ENCODE data around the gene DIP2B. TPM values are rescaled to one million over a fixed set of nuclear protein-coding genes. Genes with fewer than 3 reads are reported as not detected.

Gene DIP2B
- polyA plus RNA-seq, 2 of the 4 experiments (the other 2 are of a cell fraction) = 16.9 to 29.3 TPM

- TF ChIP-seq JUN (IDR thresholded peaks at IDR 0.05) = peak; percentile 48 to 80; a peak in 3 of 5 replicates
- TF ChIP-seq TFCP2L1 (CRISPR knock-in tag; IDR thresholded peaks at IDR 0.05) = no peak
- peak; percentile 62; the same call in 1 of the 2 replicates for TF ChIP-seq KDM5A (IDR thresholded peaks at IDR 0.05)
- no peak for TF ChIP-seq MAFK (IDR thresholded peaks at IDR 0.05; ENCODE audit: partially characterized antibody)
- TF ChIP-seq RAD21 (conservative IDR thresholded peaks at IDR 0.05 in 1 of 2, IDR thresholded peaks at IDR 0.05 in 1 of 2) = peak; percentile 98 to 99
- 0 out of 2 replicates have a peak, but pooled peaks have one; percentile 8 for TF ChIP-seq RCOR1 (IDR thresholded peaks at IDR 0.05; ENCODE audit: low read depth, low read length)
- TF ChIP-seq ELK1 (IDR thresholded peaks at IDR 0.05; ENCODE audit: low read depth, low read length) = no peak
- TF ChIP-seq FOXS1 (CRISPR knock-in tag; IDR thresholded peaks at IDR 0.05) = no peak
- no peak for TF ChIP-seq GATA3 (IDR thresholded peaks at IDR 0.05; ENCODE audit: borderline replicate concordance)
- no peak for TF ChIP-seq CBX2 (IDR thresholded peaks at IDR 0.05; ENCODE audit: borderline replicate concordance, low read depth)
- TF ChIP-seq FOSL2 (IDR thresholded peaks at IDR 0.05) = no peak
- TF ChIP-seq FOSL2 (CRISPR knock-in tag; IDR thresholded peaks at IDR 0.05) = peak; percentile 41
- TF ChIP-seq ESRRA (IDR thresholded peaks at IDR 0.05; ENCODE audit: borderline replicate concordance, low read length) = no peak
- TF ChIP-seq KDM1A (IDR thresholded peaks at IDR 0.05; ENCODE audit: low read depth) = no peak
- TF ChIP-seq FOSB (CRISPR knock-in tag; IDR thresholded peaks at IDR 0.05) = no peak
- no peak for TF ChIP-seq HOXA7 (CRISPR knock-in tag; IDR thresholded peaks at IDR 0.05)
- no peak for TF ChIP-seq CBX8 (IDR thresholded peaks at IDR 0.05)
- TF ChIP-seq ZSCAN20 (CRISPR knock-in tag; IDR thresholded peaks at IDR 0.05) = no peak
- TF ChIP-seq MAZ (IDR thresholded peaks at IDR 0.05; ENCODE audit: borderline replicate concordance, low read depth, low read length) = 0 out of 2 replicates have a peak, but pooled peaks have one; percentile 62
- TF ChIP-seq CHD2 (IDR thresholded peaks at IDR 0.05; ENCODE audit: low read length, partially characterized antibody) = no peak
- no peak for TF ChIP-seq CEBPB (IDR thresholded peaks at IDR 0.05)
- TF ChIP-seq NPAS2 (CRISPR knock-in tag; IDR thresholded peaks at IDR 0.05; ENCODE audit: borderline replicate concordance) = no peak
- TF ChIP-seq ATOH8 (CRISPR knock-in tag; IDR thresholded peaks at IDR 0.05; ENCODE audit: low read depth) = no peak
- TF ChIP-seq HOXB13 (CRISPR knock-in tag; IDR thresholded peaks at IDR 0.05; ENCODE audit: low read depth) = no peak
- no peak for TF ChIP-seq EHF (CRISPR knock-in tag; IDR thresholded peaks at IDR 0.05)
- TF ChIP-seq HDAC2 (IDR thresholded peaks at IDR 0.05) = no peak
- peak; percentile 87; the same call in 1 of the 2 replicates for TF ChIP-seq HMGXB4 (CRISPR knock-in tag; IDR thresholded peaks at IDR 0.05; ENCODE audit: borderline replicate concordance)
- TF ChIP-seq JUNB (IDR thresholded peaks at IDR 0.05) = no peak
Measured at GRCh38 chr12:50504798-50505674, at the start of gene DIP2B (continued).

All from A549 (cell line).